ENCODE results near the gene RBMS2. TPM values are rescaled to one million over a fixed set of nuclear protein-coding genes. Genes with fewer than 3 reads are reported as not detected.

The RBMS2 gene
- total and polyA plus RNA-seq, 2 experiments from 2014 or later = 15.2 to 18.8 TPM

GRCh38 chr12:56581418-56582145 is 60.0 kb downstream of the RBMS2 start:
- H4K20me1 ChIP-seq (ENCODE audit: insufficient read depth, poor library complexity, severe bottlenecking) = no peaks in the 10 kb centered on the region
- no peak overlapping the region for H3K27ac ChIP-seq
- no peak overlapping the region for H2AFZ ChIP-seq
- DNase-seq (ENCODE audit: low spot score) = no peak
- H3K9me3 ChIP-seq (ENCODE audit: low read depth) = no peaks in the 10 kb centered on the region
- no peaks in the 10 kb centered on the region for H3K4me1 ChIP-seq (ENCODE audit: insufficient read depth)
- H3K9me2 ChIP-seq (replicated peaks; ENCODE audit: insufficient read depth) = no peaks in the 10 kb centered on the region
- no peak overlapping the region for H3K4me3 ChIP-seq
- H3K36me3 ChIP-seq (replicated peaks; ENCODE audit: insufficient read depth, low read depth) = no peaks in the 10 kb centered on the region
- H3K27me3 ChIP-seq = no peaks in the 10 kb centered on the region
- no peak for TF ChIP-seq EZH2phosphoT487 (IDR thresholded peaks at IDR 0.05; ENCODE audit: low read depth, severe bottlenecking, unreplicated experiment)
- no peak for TF ChIP-seq EZH2 (IDR thresholded peaks at IDR 0.05; ENCODE audit: borderline replicate concordance)
- TF ChIP-seq CTCF (IDR thresholded peaks at IDR 0.05; ENCODE audit: poor library complexity) = no peak
- no peak overlapping the region for H3K4me2 ChIP-seq
- H3K79me2 ChIP-seq = no peaks in the 10 kb centered on the region
- 89% methylated on average over 10 of the region's 10 CpGs for WGBS (ENCODE audit: low lambda C conversion rate, missing lambda C conversion rate)

GRCh38 chr12:56585098-56585497 is 63.5 kb downstream of the RBMS2 start:
- no peak for DNase-seq (ENCODE audit: low spot score)
- no peak overlapping the region for H3K27ac ChIP-seq
- no peaks in the 10 kb centered on the region for H3K27me3 ChIP-seq
- H3K79me2 ChIP-seq = no peaks in the 10 kb centered on the region
- no peaks in the 10 kb centered on the region for H3K36me3 ChIP-seq (replicated peaks; ENCODE audit: insufficient read depth, low read depth)
- no peaks in the 10 kb centered on the region for H3K9me3 ChIP-seq (ENCODE audit: low read depth)
- H3K4me2 ChIP-seq = no peak overlapping the region
- H2AFZ ChIP-seq = no peak overlapping the region
- no peaks in the 10 kb centered on the region for H3K9me2 ChIP-seq (replicated peaks; ENCODE audit: insufficient read depth)
- H3K4me3 ChIP-seq = no peak overlapping the region
- H3K4me1 ChIP-seq (ENCODE audit: insufficient read depth) = no peaks in the 10 kb centered on the region
- WGBS (ENCODE audit: low lambda C conversion rate, missing lambda C conversion rate) = 97% methylated on average over 4 of the region's 4 CpGs
- no peaks in the 10 kb centered on the region for H4K20me1 ChIP-seq (ENCODE audit: insufficient read depth, poor library complexity, severe bottlenecking)
- no peak for TF ChIP-seq EZH2phosphoT487 (IDR thresholded peaks at IDR 0.05; ENCODE audit: low read depth, severe bottlenecking, unreplicated experiment)
- no peak for TF ChIP-seq EZH2 (IDR thresholded peaks at IDR 0.05; ENCODE audit: borderline replicate concordance)
- no peak for TF ChIP-seq CTCF (IDR thresholded peaks at IDR 0.05; ENCODE audit: poor library complexity)

- H3K27me3 ChIP-seq = no peaks in the 10 kb centered on the region
- no peak overlapping the region for H3K4me2 ChIP-seq
- no peak for DNase-seq (ENCODE audit: low spot score)
- no peak for TF ChIP-seq EZH2phosphoT487 (IDR thresholded peaks at IDR 0.05; ENCODE audit: low read depth, severe bottlenecking, unreplicated experiment)
- no peak for TF ChIP-seq EZH2 (IDR thresholded peaks at IDR 0.05; ENCODE audit: borderline replicate concordance)
- no peak for TF ChIP-seq CTCF (IDR thresholded peaks at IDR 0.05; ENCODE audit: poor library complexity)
- H3K9me2 ChIP-seq (replicated peaks; ENCODE audit: insufficient read depth) = no peaks in the 10 kb centered on the region
- H2AFZ ChIP-seq = no peak overlapping the region
- H3K4me3 ChIP-seq = no peak overlapping the region
- H3K36me3 ChIP-seq (replicated peaks; ENCODE audit: insufficient read depth, low read depth) = no peaks in the 10 kb centered on the region
- no peaks in the 10 kb centered on the region for H4K20me1 ChIP-seq (ENCODE audit: insufficient read depth, poor library complexity, severe bottlenecking)
- H3K79me2 ChIP-seq = no peaks in the 10 kb centered on the region
- WGBS (ENCODE audit: low lambda C conversion rate, missing lambda C conversion rate) = 100% methylated on average over 1 of the region's 1 CpG
- no peaks in the 10 kb centered on the region for H3K9me3 ChIP-seq (ENCODE audit: low read depth)
- H3K4me1 ChIP-seq (ENCODE audit: insufficient read depth) = no peaks in the 10 kb centered on the region
- H3K27ac ChIP-seq = no peak overlapping the region
These were observed 68.2 kb downstream of the RBMS2 start for GRCh38 chr12:56589783-56590182.

All from hepatocyte (in vitro differentiated cells).